HS-27A (cell line): Measurements from ENCODE around the gene GOLGA6L25.
"Not testable (repeated sequence)": the region's sequence is repeated elsewhere in the genome, so short reads cannot be mapped to it uniquely, and the experiment has no call there.

Experiments
- DNase-seq: peaks from one replicate; pipeline ENCODE4 v3.0.0-alpha.2; 2012; ENCODE audit warnings: low read depth, missing footprints

The GOLGA6L25 gene

GRCh38 chr15:28553268-28553667 lies at the start of gene GOLGA6L25:
Gene GOLGA6L25, plus strand, starts transcription at chr15:28553568. Its CDS starts 61 bp downstream, at chr15:28553629.
- not testable (repeated sequence) for DNase-seq

- not testable (repeated sequence) for DNase-seq
These were observed 45.0 kb upstream of the GOLGA6L25 start for GRCh38 chr15:28508217-28508889.

GRCh38 chr15:28514128-28514527 lies 39.2 kb upstream of the GOLGA6L25 start:
- DNase-seq = not testable (repeated sequence)

- DNase-seq = not testable (repeated sequence)
These were observed 38.2 kb upstream of the GOLGA6L25 start for GRCh38 chr15:28515208-28515607.

GRCh38 chr15:28532954-28533353 lies 20.4 kb upstream of the GOLGA6L25 start, which contains the start of gene GOLGA8G:
Gene GOLGA8G, minus strand, starts transcription at chr15:28532971. Its CDS starts 62 bp downstream, at chr15:28532909.
- DNase-seq = not testable (repeated sequence)

- not testable (repeated sequence) for DNase-seq
These were observed 20.0 kb downstream of the GOLGA6L25 start for GRCh38 chr15:28573351-28573750.

GRCh38 chr15:28588977-28589606 lies 35.7 kb downstream of the GOLGA6L25 start:
- DNase-seq = not testable (repeated sequence)

- DNase-seq = not testable (repeated sequence)
These were observed 36.4 kb downstream of the GOLGA6L25 start for GRCh38 chr15:28589769-28590168.

GRCh38 chr15:28592395-28592794 lies 39.0 kb downstream of the GOLGA6L25 start:
- DNase-seq = not testable (repeated sequence)

GRCh38 chr15:28593424-28594129 lies 40.2 kb downstream of the GOLGA6L25 start:
- not testable (repeated sequence) for DNase-seq

- DNase-seq = not testable (repeated sequence)
These were observed 44.1 kb downstream of the GOLGA6L25 start for GRCh38 chr15:28597471-28597870.

GRCh38 chr15:28598209-28598608 lies 44.8 kb downstream of the GOLGA6L25 start:
- not testable (repeated sequence) for DNase-seq

GRCh38 chr15:28602152-28602551 lies 48.8 kb downstream of the GOLGA6L25 start:
- DNase-seq = not testable (repeated sequence)
